ENCODE measurements around the gene MTHFSD.
A peak's percentile ranks its signal among the peaks of the same experiment; 100 is the strongest.

Gene MTHFSD

GRCh38 chr16:86519007-86519648 lies 35.9 kb downstream of the MTHFSD start:
- H3K27me3 ChIP-seq (ENCODE audit: insufficient read depth, low read length, poor library complexity): no peaks in the 10 kb centered on the region
- no peaks in the 10 kb centered on the region for H3K36me3 ChIP-seq (ENCODE audit: insufficient read depth, low read length)
- ATAC-seq (ENCODE audit: insufficient read depth, low read depth) (no peak), DNase-seq (no peak)
- H3K27ac ChIP-seq (ENCODE audit: low read length): no peak overlapping the region
- H3K9ac ChIP-seq (ENCODE audit: low read depth, low read length): no peak overlapping the region
- peaks cover 9% of the 10 kb centered on the region for H4K20me1 ChIP-seq (ENCODE audit: insufficient read depth, low read length)
- no peak overlapping the region for H3K4me2 ChIP-seq (ENCODE audit: insufficient read depth, low read length)
- peaks cover 5% of the 10 kb centered on the region; the same call in 1 of the 2 replicates for H3K4me1 ChIP-seq (ENCODE audit: insufficient read depth, low read length)
- no peak overlapping the region for H2AFZ ChIP-seq (ENCODE audit: low read depth, low read length)
- no peaks in the 10 kb centered on the region for H3K9me3 ChIP-seq (ENCODE audit: insufficient read depth, low read length, severe bottlenecking)
- TF ChIP-seq CTCF (IDR thresholded peaks at IDR 0.05; ENCODE audit: borderline replicate concordance, extremely low read depth, low read length, poor library complexity, severe bottlenecking): no peak
- H3K4me3 ChIP-seq (ENCODE audit: low read depth in 1 of 2, low read length in 2 of 2): no peak overlapping the region
- no peaks in the 10 kb centered on the region for H3K79me2 ChIP-seq (ENCODE audit: insufficient read depth, low read length)

GRCh38 chr16:86517652-86518258 lies 37.3 kb downstream of the MTHFSD start:
- Histone ChIP-seq H3K27ac (ENCODE audit: low read length) (no peak overlapping the region), H3K36me3 (ENCODE audit: insufficient read depth, low read length) (no peaks in the 10 kb centered on the region), H3K9ac (ENCODE audit: low read depth, low read length) (no peak overlapping the region), H3K4me3 (ENCODE audit: low read depth in 1 of 2, low read length in 2 of 2) (no peak overlapping the region), H3K4me2 (ENCODE audit: insufficient read depth, low read length) (no peak overlapping the region), H2AFZ (ENCODE audit: low read depth, low read length) (no peak overlapping the region), H3K27me3 (ENCODE audit: insufficient read depth, low read length, poor library complexity) (no peaks in the 10 kb centered on the region), H3K79me2 (ENCODE audit: insufficient read depth, low read length) (no peaks in the 10 kb centered on the region), H3K9me3 (ENCODE audit: insufficient read depth, low read length, severe bottlenecking) (no peaks in the 10 kb centered on the region), H4K20me1 (ENCODE audit: insufficient read depth, low read length) (peaks cover 9% of the 10 kb centered on the region), H3K4me1 (ENCODE audit: insufficient read depth, low read length) (peaks cover 5% of the 10 kb centered on the region; the same call in 1 of the 2 replicates)
- TF ChIP-seq EZH2 (IDR thresholded peaks at IDR 0.05; ENCODE audit: borderline replicate concordance, low read depth, low read length, severe bottlenecking): no peak
- peak; percentile 59 for TF ChIP-seq CTCF (IDR thresholded peaks at IDR 0.05; ENCODE audit: borderline replicate concordance, extremely low read depth, low read length, poor library complexity, severe bottlenecking)
- DNase-seq (peak; percentile 27), ATAC-seq (ENCODE audit: insufficient read depth, low read depth) (peak; percentile 45; the same call in 1 of the 3 replicates)

GRCh38 chr16:86517033-86517432 lies 38.0 kb downstream of the MTHFSD start:
- no peak overlapping the region for H3K4me3 ChIP-seq (ENCODE audit: low read depth in 1 of 2, low read length in 2 of 2)
- no peak overlapping the region for H3K9ac ChIP-seq (ENCODE audit: low read depth, low read length)
- no peak overlapping the region for H2AFZ ChIP-seq (ENCODE audit: low read depth, low read length)
- DNase-seq (no peak), ATAC-seq (ENCODE audit: insufficient read depth, low read depth) (no peak)
- no peaks in the 10 kb centered on the region for H3K36me3 ChIP-seq (ENCODE audit: insufficient read depth, low read length)
- H3K4me2 ChIP-seq (ENCODE audit: insufficient read depth, low read length): no peak overlapping the region
- TF ChIP-seq EZH2 (IDR thresholded peaks at IDR 0.05; ENCODE audit: borderline replicate concordance, low read depth, low read length, severe bottlenecking) (no peak), CTCF (IDR thresholded peaks at IDR 0.05; ENCODE audit: borderline replicate concordance, extremely low read depth, low read length, poor library complexity, severe bottlenecking) (no peak)
- no peaks in the 10 kb centered on the region for H3K79me2 ChIP-seq (ENCODE audit: insufficient read depth, low read length)
- peaks cover 9% of the 10 kb centered on the region for H4K20me1 ChIP-seq (ENCODE audit: insufficient read depth, low read length)
- H3K9me3 ChIP-seq (ENCODE audit: insufficient read depth, low read length, severe bottlenecking): no peaks in the 10 kb centered on the region
- H3K27ac ChIP-seq (ENCODE audit: low read length): no peak overlapping the region
- peaks cover 5% of the 10 kb centered on the region; the same call in 1 of the 2 replicates for H3K4me1 ChIP-seq (ENCODE audit: insufficient read depth, low read length)
- no peaks in the 10 kb centered on the region for H3K27me3 ChIP-seq (ENCODE audit: insufficient read depth, low read length, poor library complexity)

Data from DND-41 (cell line).